HG03432 (cell line): ENCODE results near the gene ALPG.
"Not testable (repeated sequence)": the region's sequence is repeated elsewhere in the genome, so short reads cannot be mapped to it uniquely, and the experiment has no call there.

Source experiments
- ATAC-seq: cut with Tn5 transposase; IDR thresholded peaks from one replicate; pipeline ENCODE4 v1.9.1; 2021; ENCODE audit warnings: mild to moderate bottlenecking, moderate library complexity; ENCODE audit not compliant: unreplicated experiment

Gene ALPG

DNA sequence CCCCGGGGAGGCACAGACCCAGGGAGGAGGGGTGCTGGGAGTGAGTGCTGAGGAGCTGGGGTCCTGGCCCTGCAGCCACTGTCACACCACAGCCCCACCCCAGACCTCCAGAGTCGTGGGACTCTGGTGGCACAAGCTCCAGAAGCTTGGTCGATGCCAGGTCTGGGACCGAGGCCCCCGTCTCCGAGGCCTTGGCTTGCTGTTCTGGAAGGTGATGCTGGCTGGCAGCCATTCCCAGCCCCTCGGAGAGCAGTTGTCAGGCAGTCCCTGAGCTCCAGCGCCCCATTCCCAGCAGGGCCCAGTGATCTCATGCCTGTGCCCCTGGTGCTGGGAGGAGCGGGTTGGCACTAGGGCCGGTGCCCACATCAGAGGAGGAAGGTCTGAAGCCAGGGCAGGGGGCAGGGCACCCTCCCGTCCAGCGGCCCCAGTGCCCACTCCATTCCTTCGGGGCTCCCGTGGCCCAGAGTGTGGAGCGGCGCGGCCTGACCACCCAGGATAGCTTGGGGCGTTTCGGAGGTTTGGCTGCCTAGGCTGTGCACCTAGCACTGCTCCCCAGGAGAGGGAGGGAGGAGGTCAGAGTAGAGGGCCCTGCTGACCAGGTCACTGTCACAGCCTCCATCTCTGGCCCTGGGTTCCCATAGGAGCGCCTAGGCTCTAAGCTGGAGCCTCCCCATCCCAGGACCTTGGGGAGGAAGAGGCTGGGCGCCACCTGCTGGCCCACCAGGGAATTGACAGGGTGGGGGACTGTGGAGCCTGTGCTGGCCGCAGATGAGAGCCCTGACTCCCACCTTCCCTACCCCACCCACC is 32.5 kb downstream of the ALPG start:
- no peak for ATAC-seq

- ATAC-seq, result no peak
Measured at GRCh38 chr2:232439758-232440135, 33.1 kb downstream of the ALPG start.

- ATAC-seq, result peak; percentile 77
Measured at GRCh38 chr2:232440220-232441018, 33.8 kb downstream of the ALPG start.

DNA sequence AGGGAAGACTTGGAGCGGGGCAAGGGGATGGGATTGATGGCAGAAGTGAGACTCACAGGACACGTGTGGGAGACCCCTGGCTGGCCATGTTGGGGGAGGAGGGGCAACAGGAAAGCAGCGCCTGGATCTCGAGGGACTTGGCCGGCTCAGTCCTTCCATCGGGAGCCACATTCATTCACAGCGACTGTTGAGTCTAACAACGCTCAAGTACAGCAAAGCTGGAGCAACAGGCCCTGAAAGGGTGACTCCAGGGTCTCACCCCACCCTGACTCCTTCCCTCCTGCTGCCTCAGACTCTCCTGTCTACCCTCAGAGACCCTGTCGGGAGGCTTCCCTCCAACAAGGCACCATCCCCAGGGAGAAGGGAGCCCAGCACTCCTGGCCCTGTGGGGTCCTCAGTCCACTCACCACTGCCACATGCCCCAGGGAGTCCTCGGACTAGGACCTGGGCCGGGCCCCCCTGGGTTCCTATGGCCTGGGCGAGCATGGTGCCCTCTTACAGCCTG is 34.6 kb downstream of the ALPG start:
- ATAC-seq, result no peak

DNA sequence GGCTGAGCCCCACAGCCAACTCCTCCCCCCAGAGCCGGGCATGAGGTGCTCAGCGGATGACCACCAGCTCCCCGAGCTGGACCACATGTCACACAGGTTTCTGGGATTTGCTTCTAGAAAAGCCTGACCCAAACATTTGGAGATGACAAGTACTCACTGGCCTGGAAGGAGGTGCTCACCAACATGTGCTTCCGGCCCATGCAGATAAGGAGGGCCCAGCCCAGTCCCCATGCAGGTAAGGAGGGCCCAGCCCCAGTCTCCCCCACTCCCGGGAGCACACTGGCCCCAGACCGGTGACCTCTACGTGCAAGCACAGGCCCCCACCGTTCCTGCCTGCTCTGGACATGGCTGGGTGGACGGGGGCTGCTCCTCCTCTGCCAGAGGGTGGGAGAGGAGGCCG is 35.3 kb downstream of the ALPG start:
- not testable (repeated sequence) for ATAC-seq

- ATAC-seq, result not testable (repeated sequence)
Measured at GRCh38 chr2:232442431-232442830, 35.8 kb downstream of the ALPG start.

DNA sequence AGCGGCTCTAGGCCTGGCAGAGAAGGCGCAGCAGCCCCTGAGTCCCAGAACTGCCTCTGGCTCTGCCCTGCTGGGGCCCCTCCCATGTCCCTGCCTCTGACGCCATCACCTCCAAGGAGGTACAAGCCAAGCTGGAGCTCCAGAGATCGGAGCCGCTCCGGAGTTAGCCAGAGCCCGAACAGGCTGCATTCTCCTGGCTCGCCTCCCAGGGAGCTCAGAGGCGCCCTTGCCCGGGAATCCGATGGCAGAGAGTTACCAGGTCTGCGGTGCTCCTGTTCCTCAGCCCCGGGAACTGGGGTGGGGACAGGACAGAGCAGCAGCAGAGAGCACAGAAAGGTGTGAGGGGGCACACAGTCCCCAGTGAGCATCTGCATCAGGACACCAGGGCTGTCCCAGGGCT is 36.4 kb downstream of the ALPG start:
- not testable (repeated sequence) for ATAC-seq

DNA sequence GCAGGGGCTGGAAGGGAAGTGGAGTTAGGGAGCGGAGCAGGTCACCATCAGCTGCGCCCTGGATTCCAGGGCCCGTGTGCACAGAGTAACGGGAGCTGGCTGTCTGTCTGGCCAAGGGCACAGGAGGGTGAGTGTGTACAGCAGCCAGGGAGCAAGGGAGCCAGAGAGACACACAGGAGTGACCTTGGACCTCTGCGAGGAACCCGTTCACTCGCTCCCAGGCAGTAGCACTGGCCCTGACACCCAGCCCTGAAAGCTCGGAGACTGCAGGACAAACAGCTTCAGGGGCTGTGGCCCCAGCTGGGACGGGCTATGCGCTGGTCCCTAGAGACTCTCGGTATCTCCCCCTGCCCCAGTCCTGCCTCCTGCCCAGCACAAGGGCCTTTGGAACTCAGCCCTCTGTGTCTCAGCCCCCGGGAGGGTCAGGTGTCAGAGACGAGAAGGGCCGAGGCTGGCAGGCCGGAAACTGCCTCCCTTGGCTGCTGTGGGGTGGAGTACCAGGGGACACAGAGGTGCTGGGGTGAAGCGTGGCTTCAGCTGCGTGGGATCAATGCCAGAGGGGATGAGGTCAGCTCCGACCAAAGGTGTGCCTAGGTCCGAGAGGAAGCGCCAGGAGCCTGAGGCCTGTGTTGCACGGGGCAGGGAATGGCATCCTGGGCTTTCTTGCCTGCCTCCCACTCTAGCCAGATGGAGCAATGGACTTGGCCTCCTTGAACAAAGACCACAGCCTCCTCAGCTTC is 37.2 kb downstream of the ALPG start:
- ATAC-seq, result not testable (repeated sequence)

DNA sequence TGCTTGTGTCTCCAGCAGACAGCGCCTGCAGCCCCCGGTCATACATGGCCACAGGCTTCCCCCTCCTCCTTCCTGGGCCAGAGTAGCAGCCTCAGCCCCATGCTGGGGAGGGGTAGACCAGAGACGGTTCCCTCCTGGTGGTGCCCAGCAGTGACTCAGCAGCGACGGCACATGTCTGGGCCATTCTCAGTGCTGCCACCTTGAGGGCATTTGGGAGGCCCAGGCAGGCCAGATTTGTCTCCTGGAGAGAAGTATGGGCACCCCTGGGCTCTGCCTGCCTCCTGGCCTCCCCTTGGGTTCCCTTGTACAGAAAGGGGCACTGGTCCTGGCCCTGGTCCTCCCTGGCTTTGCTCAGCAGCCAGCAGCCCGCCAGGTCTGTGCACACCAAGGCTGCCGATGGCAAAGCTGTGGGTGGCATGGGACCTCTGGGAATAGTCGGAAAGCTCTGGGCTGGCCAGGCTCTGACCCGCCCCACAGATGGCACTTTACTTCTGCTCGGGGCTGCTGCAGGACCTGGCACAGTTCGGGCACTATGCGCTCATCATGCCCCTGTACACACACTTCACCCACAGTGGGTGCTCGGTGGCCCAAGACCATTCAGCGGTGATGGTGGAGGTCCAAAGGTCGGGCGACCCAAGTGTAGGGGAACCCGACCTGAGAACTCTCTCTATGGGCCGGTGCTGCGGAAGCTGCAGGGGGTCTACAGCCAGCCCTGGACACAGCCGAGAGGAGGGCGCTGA is 37.9 kb downstream of the ALPG start:
- ATAC-seq, result peak; percentile 41

- not testable (repeated sequence) for ATAC-seq
Measured at GRCh38 chr2:232445149-232445885, 38.7 kb downstream of the ALPG start.

- ATAC-seq, result not testable (repeated sequence)
Measured at GRCh38 chr2:232446266-232446777, 39.7 kb downstream of the ALPG start.

- no peak for ATAC-seq
Measured at GRCh38 chr2:232447091-232447620, 40.5 kb downstream of the ALPG start.

DNA sequence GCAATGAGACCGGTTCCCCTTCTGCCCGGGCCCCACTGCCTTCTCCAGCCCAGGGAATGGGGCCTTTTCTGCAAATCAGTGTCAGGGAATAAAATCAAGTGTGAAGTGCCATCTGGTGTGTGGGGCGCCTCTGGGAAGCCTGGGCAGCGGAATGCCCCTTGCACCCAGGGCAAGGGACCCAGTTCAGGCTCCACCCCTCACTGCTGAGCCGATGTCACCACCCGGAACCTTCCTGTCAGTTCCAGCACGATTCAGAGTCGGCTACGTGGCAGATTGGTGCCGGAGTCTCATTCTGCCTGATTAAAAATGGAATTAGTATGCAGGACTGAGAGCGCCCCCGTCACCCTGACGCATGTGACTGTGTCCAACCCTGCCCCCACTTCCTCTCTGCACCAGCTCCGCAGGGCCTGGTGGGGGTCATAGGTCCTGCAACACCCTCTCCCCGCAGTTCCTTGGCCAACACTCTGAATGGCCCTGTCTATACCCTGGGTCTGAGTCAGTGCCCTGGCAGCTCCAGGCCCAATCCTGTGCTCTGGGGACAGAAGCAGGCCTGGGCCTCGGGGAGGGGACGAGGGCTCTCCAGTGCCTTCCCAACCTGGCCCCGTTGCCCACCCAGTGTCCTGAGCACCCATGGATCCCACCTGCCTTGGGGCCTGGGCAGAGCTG is 41.1 kb downstream of the ALPG start:
- no peak for ATAC-seq

DNA sequence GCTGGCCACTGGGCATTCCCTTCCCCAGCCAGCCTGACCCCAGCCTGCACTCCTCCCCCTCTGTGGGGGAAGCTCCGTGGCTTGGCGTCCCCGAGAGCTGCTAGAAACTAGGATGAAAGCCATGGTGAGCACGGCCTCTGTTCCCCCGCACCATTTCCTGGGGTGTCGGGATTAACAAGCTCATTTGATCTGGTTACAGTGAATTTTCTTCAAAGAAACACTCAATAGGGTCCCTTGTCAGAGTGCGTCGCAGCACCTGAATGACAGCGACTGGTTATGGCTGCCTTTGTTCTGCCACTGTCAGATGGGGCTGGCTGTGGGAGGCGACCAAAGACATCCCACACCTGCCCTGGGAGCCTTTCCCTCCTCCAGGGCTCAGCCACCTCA is 41.7 kb downstream of the ALPG start:
- ATAC-seq, result no peak

- no peak for ATAC-seq
Measured at GRCh38 chr2:232449964-232450363, 43.3 kb downstream of the ALPG start.

GRCh38 chr2:232451645-232452044 is 45.0 kb downstream of the ALPG start:
- not testable (repeated sequence) for ATAC-seq

DNA sequence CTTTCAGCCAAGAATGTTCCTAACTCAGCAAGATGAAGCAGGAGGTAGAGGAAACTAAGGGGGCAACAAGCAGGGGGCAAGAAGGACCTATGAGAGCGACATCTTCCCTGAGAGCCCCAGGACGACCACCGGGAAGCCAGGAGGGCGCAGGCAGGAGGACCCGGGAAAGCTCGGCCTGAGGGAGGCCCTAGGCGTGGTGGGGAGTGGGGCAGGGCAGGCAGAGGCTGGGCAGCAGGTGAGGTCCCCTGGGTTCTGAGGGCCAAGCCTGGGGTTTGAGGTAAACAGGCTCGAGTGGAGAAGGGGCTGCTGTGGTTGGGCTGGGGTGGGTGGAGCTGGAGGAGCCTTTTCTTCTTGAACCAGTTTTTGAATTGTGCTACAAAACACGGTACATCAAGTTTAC is 48.0 kb downstream of the ALPG start:
- ATAC-seq, result no peak

DNA sequence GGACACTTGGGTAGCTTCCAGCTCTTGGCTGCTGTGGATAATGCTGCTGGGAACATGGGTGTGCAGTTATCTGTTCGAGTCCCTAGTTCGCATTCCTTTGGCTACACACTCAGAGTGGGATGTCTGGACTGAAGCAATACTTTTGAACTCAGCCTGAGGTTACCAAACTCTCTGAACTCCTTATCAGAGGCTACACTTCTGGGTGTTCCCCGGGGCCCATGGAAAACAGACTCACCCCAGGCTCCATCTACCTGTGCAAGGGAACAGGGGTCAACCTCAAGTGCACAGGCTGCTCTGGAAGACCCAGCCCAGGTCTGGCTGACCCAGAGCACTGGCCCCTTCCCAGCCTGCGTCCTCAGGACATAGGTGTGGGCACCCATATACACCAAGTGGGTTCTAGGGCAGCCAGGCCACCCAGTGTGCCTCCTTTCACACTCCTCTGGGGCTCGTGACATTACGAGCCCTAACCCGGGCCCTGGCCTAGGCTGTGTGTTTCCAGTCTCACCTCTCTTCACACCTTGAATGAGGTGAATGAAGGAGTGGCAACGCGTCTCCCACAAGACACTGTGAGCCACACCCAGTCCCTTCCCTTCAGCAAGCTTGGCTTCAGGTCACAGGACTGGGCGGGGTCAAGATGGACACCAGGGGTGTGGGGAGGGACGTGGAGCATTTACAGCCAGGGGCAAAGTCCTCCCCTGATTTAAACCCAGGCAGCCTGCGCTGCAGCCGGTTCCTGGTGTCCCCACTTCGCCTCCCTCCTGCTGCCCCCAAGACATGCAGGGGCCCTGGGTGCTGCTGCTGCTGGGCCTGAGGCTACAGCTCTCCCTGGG is 49.0 kb downstream of the ALPG start, which contains the start of gene ALPI:
TSS of gene ALPI (plus strand) at position 728 of the 830 bp plus-strand sequence. CDS start at position 775, 47 bp downstream.
- no peak for ATAC-seq
